ENCODE data around the gene NEDD9. TPM values are rescaled to one million over a fixed set of nuclear protein-coding genes. Genes with fewer than 3 reads are reported as not detected.

NEDD9 gene
- total and polyA plus RNA-seq, 2 of the 13 experiments (the other 11 are each of a cell fraction or from before 2014, with no cell fraction given), result 27.1 to 389 TPM

- TF ChIP-seq ZKSCAN8 (CRISPR knock-in tag; IDR thresholded peaks at IDR 0.05; ENCODE audit: borderline replicate concordance) (0 out of 2 replicates have a peak, but pooled peaks have one; percentile 23), ARID2 (CRISPR knock-in tag; IDR thresholded peaks at IDR 0.05; ENCODE audit: borderline replicate concordance) (peak; percentile 98), ZNF589 (CRISPR knock-in tag; conservative IDR thresholded peaks at IDR 0.05) (no peak), NR2C2 (CRISPR knock-in tag; IDR thresholded peaks at IDR 0.05; ENCODE audit: borderline replicate concordance) (peak; percentile 88), THAP7 (CRISPR knock-in tag; IDR thresholded peaks at IDR 0.05) (no peak), PHB2 (IDR thresholded peaks at IDR 0.05; ENCODE audit: partially characterized antibody) (no peak), ZC3H13 (CRISPR knock-in tag; IDR thresholded peaks at IDR 0.05) (0 out of 2 replicates have a peak, but pooled peaks have one; percentile 15), ZKSCAN5 (CRISPR knock-in tag; IDR thresholded peaks at IDR 0.05) (0 out of 2 replicates have a peak, but pooled peaks have one; percentile 7), PAF1 (CRISPR knock-in tag; IDR thresholded peaks at IDR 0.05) (no peak), ZNF780A (CRISPR knock-in tag; IDR thresholded peaks at IDR 0.05) (no peak), ZMYM2 (CRISPR knock-in tag; IDR thresholded peaks at IDR 0.05) (peak; percentile 80), KMT2B (CRISPR knock-in tag; IDR thresholded peaks at IDR 0.05) (peak; percentile 61; the same call in 1 of the 2 replicates), YEATS4 (CRISPR knock-in tag; IDR thresholded peaks at IDR 0.05; ENCODE audit: borderline replicate concordance) (peak; percentile 66), JUNB (CRISPR knock-in tag; IDR thresholded peaks at IDR 0.05; ENCODE audit: borderline replicate concordance) (no peak; the same call in 1 of the 2 replicates), GPN1 (CRISPR knock-in tag; IDR thresholded peaks at IDR 0.05; ENCODE audit: borderline replicate concordance) (no peak), CENPT (CRISPR knock-in tag; IDR thresholded peaks at IDR 0.05; ENCODE audit: low read depth) (0 out of 2 replicates have a peak, but pooled peaks have one; percentile 50)
- TF ChIP-seq, protein P1, sequence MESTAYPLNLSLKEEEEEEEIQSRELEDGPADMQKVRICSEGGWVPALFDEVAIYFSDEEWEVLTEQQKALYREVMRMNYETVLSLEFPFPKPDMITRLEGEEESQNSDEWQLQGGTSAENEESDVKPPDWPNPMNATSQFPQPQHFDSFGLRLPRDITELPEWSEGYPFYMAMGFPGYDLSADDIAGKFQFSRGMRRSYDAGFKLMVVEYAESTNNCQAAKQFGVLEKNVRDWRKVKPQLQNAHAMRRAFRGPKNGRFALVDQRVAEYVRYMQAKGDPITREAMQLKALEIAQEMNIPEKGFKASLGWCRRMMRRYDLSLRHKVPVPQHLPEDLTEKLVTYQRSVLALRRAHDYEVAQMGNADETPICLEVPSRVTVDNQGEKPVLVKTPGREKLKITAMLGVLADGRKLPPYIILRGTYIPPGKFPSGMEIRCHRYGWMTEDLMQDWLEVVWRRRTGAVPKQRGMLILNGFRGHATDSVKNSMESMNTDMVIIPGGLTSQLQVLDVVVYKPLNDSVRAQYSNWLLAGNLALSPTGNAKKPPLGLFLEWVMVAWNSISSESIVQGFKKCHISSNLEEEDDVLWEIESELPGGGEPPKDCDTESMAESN (CRISPR knock-in tag; conservative IDR thresholded peaks at IDR 0.05), result no peak
- TF ChIP-seq, protein P2, sequence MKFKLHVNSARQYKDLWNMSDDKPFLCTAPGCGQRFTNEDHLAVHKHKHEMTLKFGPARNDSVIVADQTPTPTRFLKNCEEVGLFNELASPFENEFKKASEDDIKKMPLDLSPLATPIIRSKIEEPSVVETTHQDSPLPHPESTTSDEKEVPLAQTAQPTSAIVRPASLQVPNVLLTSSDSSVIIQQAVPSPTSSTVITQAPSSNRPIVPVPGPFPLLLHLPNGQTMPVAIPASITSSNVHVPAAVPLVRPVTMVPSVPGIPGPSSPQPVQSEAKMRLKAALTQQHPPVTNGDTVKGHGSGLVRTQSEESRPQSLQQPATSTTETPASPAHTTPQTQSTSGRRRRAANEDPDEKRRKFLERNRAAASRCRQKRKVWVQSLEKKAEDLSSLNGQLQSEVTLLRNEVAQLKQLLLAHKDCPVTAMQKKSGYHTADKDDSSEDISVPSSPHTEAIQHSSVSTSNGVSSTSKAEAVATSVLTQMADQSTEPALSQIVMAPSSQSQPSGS (CRISPR knock-in tag; IDR thresholded peaks at IDR 0.05), result no peak; the same call in 1 of the 2 replicates
- TF ChIP-seq, protein P3, sequence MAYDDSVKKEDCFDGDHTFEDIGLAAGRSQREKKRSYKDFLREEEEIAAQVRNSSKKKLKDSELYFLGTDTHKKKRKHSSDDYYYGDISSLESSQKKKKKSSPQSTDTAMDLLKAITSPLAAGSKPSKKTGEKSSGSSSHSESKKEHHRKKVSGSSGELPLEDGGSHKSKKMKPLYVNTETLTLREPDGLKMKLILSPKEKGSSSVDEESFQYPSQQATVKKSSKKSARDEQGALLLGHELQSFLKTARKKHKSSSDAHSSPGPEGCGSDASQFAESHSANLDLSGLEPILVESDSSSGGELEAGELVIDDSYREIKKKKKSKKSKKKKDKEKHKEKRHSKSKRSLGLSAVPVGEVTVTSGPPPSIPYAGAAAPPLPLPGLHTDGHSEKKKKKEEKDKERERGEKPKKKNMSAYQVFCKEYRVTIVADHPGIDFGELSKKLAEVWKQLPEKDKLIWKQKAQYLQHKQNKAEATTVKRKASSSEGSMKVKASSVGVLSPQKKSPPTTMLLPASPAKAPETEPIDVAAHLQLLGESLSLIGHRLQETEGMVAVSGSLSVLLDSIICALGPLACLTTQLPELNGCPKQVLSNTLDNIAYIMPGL (CRISPR knock-in tag; IDR thresholded peaks at IDR 0.05; ENCODE audit: borderline replicate concordance in 1 of 2, low read depth in 1 of 2), result peak; percentile 13 to 19; a peak in 1 of 4 replicates
- TF ChIP-seq, protein P4, sequence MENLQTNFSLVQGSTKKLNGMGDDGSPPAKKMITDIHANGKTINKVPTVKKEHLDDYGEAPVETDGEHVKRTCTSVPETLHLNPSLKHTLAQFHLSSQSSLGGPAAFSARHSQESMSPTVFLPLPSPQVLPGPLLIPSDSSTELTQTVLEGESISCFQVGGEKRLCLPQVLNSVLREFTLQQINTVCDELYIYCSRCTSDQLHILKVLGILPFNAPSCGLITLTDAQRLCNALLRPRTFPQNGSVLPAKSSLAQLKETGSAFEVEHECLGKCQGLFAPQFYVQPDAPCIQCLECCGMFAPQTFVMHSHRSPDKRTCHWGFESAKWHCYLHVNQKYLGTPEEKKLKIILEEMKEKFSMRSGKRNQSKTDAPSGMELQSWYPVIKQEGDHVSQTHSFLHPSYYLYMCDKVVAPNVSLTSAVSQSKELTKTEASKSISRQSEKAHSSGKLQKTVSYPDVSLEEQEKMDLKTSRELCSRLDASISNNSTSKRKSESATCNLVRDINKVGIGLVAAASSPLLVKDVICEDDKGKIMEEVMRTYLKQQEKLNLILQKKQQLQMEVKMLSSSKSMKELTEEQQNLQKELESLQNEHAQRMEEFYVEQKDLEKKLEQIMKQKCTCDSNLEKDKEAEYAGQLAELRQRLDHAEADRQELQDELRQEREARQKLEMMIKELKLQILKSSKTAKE (CRISPR knock-in tag; IDR thresholded peaks at IDR 0.05; ENCODE audit: borderline replicate concordance), result peak; percentile 94
Measured at GRCh38 chr6:11232770-11233626, 530 bp upstream of the NEDD9 start (continued).

All from HepG2 (cell line).